Measurements from ENCODE around the gene PPP2R5C. TPM values are rescaled to one million over a fixed set of nuclear protein-coding genes. Genes with fewer than 3 reads are reported as not detected.

The PPP2R5C gene
- total and polyA plus RNA-seq, 2 donors from 2014 or later: 65.6 to 129 TPM

DNA sequence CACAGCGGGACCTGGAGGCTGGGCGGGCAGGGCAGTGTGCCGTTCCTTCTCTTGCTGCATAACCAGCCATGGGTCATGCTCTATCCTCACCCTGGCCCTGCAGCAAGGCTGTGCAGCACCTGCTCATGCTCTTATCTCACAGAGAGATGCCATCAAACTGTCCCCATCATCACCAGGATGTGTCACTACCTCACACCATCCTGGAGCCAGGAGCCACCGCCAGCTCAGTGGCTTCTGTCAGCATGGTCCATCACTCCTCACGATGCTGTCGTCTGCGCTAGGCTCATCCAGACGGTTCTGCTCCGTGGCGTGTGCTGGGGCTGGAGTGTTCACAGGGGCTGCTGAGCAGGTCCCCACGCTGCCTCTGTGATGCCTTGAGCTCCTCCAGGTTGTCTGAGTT lies 125.7 kb downstream of the PPP2R5C start:
- H3K9ac ChIP-seq (ENCODE audit: low read length in 3 of 3): no peak overlapping the region
- H3K9me3 ChIP-seq (ENCODE audit: control insufficient read depth in 2 of 3, insufficient read depth in 1 of 3, low read length in 3 of 3): no peaks in the 10 kb centered on the region
- no peak overlapping the region for H3K4me3 ChIP-seq (ENCODE audit: low read length in 3 of 3)
- FAIRE-seq (no peak), DNase-seq (no peak)
- H3K4me1 ChIP-seq (ENCODE audit: control insufficient read depth in 2 of 3, insufficient read depth in 2 of 3, low read depth in 1 of 3, low read length in 3 of 3): no peaks in the 10 kb centered on the region
- H3K36me3 ChIP-seq (ENCODE audit: control insufficient read depth in 2 of 3, insufficient read depth in 3 of 3, low read length in 3 of 3): peaks cover 5 to 28% (median 27%) of the 10 kb centered on the region in 3 donors
- no peaks in the 10 kb centered on the region for H3K27me3 ChIP-seq (ENCODE audit: control insufficient read depth, insufficient read depth, low read length)
- H3K27ac ChIP-seq (ENCODE audit: low read depth in 2 of 2, low read length in 2 of 2): no peak overlapping the region
- TF ChIP-seq CTCF (IDR thresholded peaks at IDR 0.05; ENCODE audit: borderline replicate concordance, extremely low read depth, insufficient read depth): no peak
- intact Hi-C loops (cut with DNase I): no loop called here

- H3K4me1 ChIP-seq (ENCODE audit: control insufficient read depth in 2 of 3, insufficient read depth in 2 of 3, low read depth in 1 of 3, low read length in 3 of 3): no peaks in the 10 kb centered on the region
- H3K27ac ChIP-seq (ENCODE audit: low read depth in 2 of 2, low read length in 2 of 2): no peak overlapping the region
- TF ChIP-seq CTCF (IDR thresholded peaks at IDR 0.05; ENCODE audit: borderline replicate concordance, extremely low read depth, insufficient read depth): no peak
- intact Hi-C loops (cut with DNase I): no loop called here
- FAIRE-seq (no peak), DNase-seq (no peak)
- H3K4me3 ChIP-seq (ENCODE audit: low read length in 3 of 3): no peak overlapping the region
- H3K36me3 ChIP-seq (ENCODE audit: control insufficient read depth in 2 of 3, insufficient read depth in 3 of 3, low read length in 3 of 3): peaks cover 5 to 31% (median 28%) of the 10 kb centered on the region in 3 donors
- H3K9ac ChIP-seq (ENCODE audit: low read length in 3 of 3): no peak overlapping the region
- H3K27me3 ChIP-seq (ENCODE audit: control insufficient read depth, insufficient read depth, low read length): no peaks in the 10 kb centered on the region
- H3K9me3 ChIP-seq (ENCODE audit: control insufficient read depth in 2 of 3, insufficient read depth in 1 of 3, low read length in 3 of 3): no peaks in the 10 kb centered on the region
Observed at GRCh38 chr14:101888182-101888581, 126.7 kb downstream of the PPP2R5C start.

GRCh38 chr14:101889366-101889765 lies 127.9 kb downstream of the PPP2R5C start:
- Histone ChIP-seq H3K36me3 (ENCODE audit: control insufficient read depth in 2 of 3, insufficient read depth in 3 of 3, low read length in 3 of 3) (peaks cover 3 to 23% (median 22%) of the 10 kb centered on the region in 3 donors), H3K4me1 (ENCODE audit: control insufficient read depth in 2 of 3, insufficient read depth in 2 of 3, low read depth in 1 of 3, low read length in 3 of 3) (no peaks in the 10 kb centered on the region), H3K27me3 (ENCODE audit: control insufficient read depth, insufficient read depth, low read length) (no peaks in the 10 kb centered on the region), H3K4me3 (ENCODE audit: low read length in 3 of 3) (no peak overlapping the region), H3K9ac (ENCODE audit: low read length in 3 of 3) (no peak overlapping the region), H3K27ac (ENCODE audit: low read depth in 2 of 2, low read length in 2 of 2) (no peak overlapping the region), H3K9me3 (ENCODE audit: control insufficient read depth in 2 of 3, insufficient read depth in 1 of 3, low read length in 3 of 3) (no peaks in the 10 kb centered on the region)
- no peak for TF ChIP-seq CTCF (IDR thresholded peaks at IDR 0.05; ENCODE audit: borderline replicate concordance, extremely low read depth, insufficient read depth)
- intact Hi-C loops (cut with DNase I): no loop called here
- FAIRE-seq (no peak), DNase-seq (no peak)

- Histone ChIP-seq H3K27ac (ENCODE audit: low read depth in 2 of 2, low read length in 2 of 2) (no peak overlapping the region), H3K27me3 (ENCODE audit: control insufficient read depth, insufficient read depth, low read length) (no peaks in the 10 kb centered on the region), H3K9me3 (ENCODE audit: control insufficient read depth in 2 of 3, insufficient read depth in 1 of 3, low read length in 3 of 3) (no peaks in the 10 kb centered on the region), H3K9ac (ENCODE audit: low read length in 3 of 3) (no peak overlapping the region), H3K4me1 (ENCODE audit: control insufficient read depth in 2 of 3, insufficient read depth in 2 of 3, low read depth in 1 of 3, low read length in 3 of 3) (no peaks in the 10 kb centered on the region), H3K4me3 (ENCODE audit: low read length in 3 of 3) (no peak overlapping the region), H3K36me3 (ENCODE audit: control insufficient read depth in 2 of 3, insufficient read depth in 3 of 3, low read length in 3 of 3) (peaks cover 3 to 24% (median 16%) of the 10 kb centered on the region in 3 donors)
- no peak for FAIRE-seq
- peak in 1 of 5 donors; percentile 13 for DNase-seq
- intact Hi-C loops (cut with DNase I): no loop called here
- no peak for TF ChIP-seq CTCF (IDR thresholded peaks at IDR 0.05; ENCODE audit: borderline replicate concordance, extremely low read depth, insufficient read depth)
Observed at GRCh38 chr14:101889898-101890297, 128.4 kb downstream of the PPP2R5C start.

Measured in kidney (tissue), 14 donors.